Mammary epithelial cell (primary cell): Measurements from ENCODE around the gene OSBP2.

ENCODE experiments used
- EZH2 ChIP-seq: IDR thresholded peaks from 2 replicates; pipeline ENCODE4 v1.6.1; 2012; ENCODE audit warnings: low read length, inconsistent platforms, borderline replicate concordance
- TF ChIP-seq, protein P1 (sequence below), 2 donors: IDR thresholded peaks in 1 of 2; conservative IDR thresholded peaks in 1 of 2; 2 replicates each; pipeline ENCODE4 v1.5.1; 2011 to 2012; ENCODE audit warnings: inconsistent platforms in 2 of 2, low read length in 2 of 2, mild to moderate bottlenecking in 2 of 2, control low read depth in 1 of 2, low read depth in 1 of 2; ENCODE audit not compliant: insufficient read depth in 1 of 2; ENCODE audit errors: extremely low read depth in 1 of 2

DNA sequence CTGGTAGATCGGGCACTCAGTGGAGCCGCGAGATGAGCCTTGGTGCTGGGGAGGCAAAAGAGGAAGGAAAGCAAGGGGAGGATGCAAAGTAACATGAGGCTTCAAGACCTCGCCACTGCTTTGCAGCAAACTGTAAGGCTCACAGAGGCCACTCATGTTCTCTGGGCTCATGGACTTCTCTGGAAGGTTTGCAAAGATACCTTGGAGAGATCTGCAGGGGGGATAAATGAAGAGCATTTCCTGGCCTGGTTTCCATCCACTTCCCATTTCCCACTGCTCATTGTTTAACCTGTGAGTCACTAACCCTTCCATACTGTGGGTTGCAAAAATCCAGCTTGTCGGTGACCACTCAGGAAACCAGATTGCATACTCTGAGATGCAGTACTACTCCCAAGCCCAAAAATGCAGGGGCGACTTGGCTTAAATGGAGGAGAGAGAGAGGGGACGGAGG, 38.5 kb downstream of the OSBP2 start:
- TF ChIP-seq, protein P1, sequence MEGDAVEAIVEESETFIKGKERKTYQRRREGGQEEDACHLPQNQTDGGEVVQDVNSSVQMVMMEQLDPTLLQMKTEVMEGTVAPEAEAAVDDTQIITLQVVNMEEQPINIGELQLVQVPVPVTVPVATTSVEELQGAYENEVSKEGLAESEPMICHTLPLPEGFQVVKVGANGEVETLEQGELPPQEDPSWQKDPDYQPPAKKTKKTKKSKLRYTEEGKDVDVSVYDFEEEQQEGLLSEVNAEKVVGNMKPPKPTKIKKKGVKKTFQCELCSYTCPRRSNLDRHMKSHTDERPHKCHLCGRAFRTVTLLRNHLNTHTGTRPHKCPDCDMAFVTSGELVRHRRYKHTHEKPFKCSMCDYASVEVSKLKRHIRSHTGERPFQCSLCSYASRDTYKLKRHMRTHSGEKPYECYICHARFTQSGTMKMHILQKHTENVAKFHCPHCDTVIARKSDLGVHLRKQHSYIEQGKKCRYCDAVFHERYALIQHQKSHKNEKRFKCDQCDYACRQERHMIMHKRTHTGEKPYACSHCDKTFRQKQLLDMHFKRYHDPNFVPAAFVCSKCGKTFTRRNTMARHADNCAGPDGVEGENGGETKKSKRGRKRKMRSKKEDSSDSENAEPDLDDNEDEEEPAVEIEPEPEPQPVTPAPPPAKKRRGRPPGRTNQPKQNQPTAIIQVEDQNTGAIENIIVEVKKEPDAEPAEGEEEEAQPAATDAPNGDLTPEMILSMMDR (conservative IDR thresholded peaks at IDR 0.05 in 1 of 2, IDR thresholded peaks at IDR 0.05 in 1 of 2; ENCODE audit: extremely low read depth in 1 of 2, insufficient read depth in 1 of 2, low read depth in 1 of 2, low read length in 2 of 2), result no peak
- no peak for TF ChIP-seq EZH2
